Caco-2 (cell line): Measurements from ENCODE around the gene ISL2. TPM values are rescaled to one million over a fixed set of nuclear protein-coding genes. Genes with fewer than 3 reads are reported as not detected.

Experiments
- BruUV-seq: library from RNA; stranded (reverse); fragments of 400-500 nt; replicated peaks from 2 replicates; lab custom pipeline; 2021; lab: Mats Ljungman, UMichigan
- CTCF ChIA-PET: fragments of 300-600 bp; sonication (Branson Sonifier 250); formaldehyde crosslinking; loops from one replicate; lab custom pipeline; 2022; ENCODE audit warnings: antibody characterized with exemption; lab: Charles Lee
- POLR2A ChIA-PET: fragments of 300-600 bp; sonication (Branson Sonifier 250); formaldehyde crosslinking; loops from one replicate; lab custom pipeline; 2022; ENCODE audit warnings: antibody characterized with exemption; lab: Charles Lee
- DNase-seq, 2 experiments: peaks; one replicate each; pipeline versions ENCODE4 v3.0.0 to v3.0.0-alpha.2; 2020 to 2022
- H3K27me3 ChIP-seq: replicated peaks from 2 replicates; pipeline ENCODE4 v1.6.0; 2011; ENCODE audit warnings: low read length; ENCODE audit not compliant: control insufficient read depth, insufficient read depth
- H3K36me3 ChIP-seq: 2 replicates; pipeline ENCODE4 v1.5.1; 2011; ENCODE audit warnings: low read length; ENCODE audit not compliant: control insufficient read depth, insufficient read depth
- H3K4me1 ChIP-seq: fragments of 250-450 bp; sonication (Bioruptor Pico); 2 replicates; pipeline ENCODE4 v1.5.1; 2020; ENCODE audit warnings: mild to moderate bottlenecking
- H3K4me3 ChIP-seq: 2 replicates; pipeline ENCODE4 v1.5.1; 2011; ENCODE audit warnings: low read depth, mild to moderate bottlenecking, control low read depth, low read length
- H3K9me3 ChIP-seq: fragments of 250-450 bp; sonication (Bioruptor Pico); 2 replicates; pipeline ENCODE4 v1.5.1; 2020; ENCODE audit warnings: mild to moderate bottlenecking, moderate library complexity
- H3K27ac Mint-ChIP-seq: one replicate; pipeline ENCODE4 v1.8.0; 2022; ENCODE audit warnings: mixed read lengths; ENCODE audit not compliant: unreplicated experiment
- H3K27me3 Mint-ChIP-seq: one replicate; pipeline ENCODE4 v1.8.0; 2022; ENCODE audit warnings: mixed read lengths; ENCODE audit not compliant: insufficient read depth, unreplicated experiment
- H3K36me3 Mint-ChIP-seq: one replicate; pipeline ENCODE4 v1.8.0; 2022; ENCODE audit warnings: mild to moderate bottlenecking, mixed read lengths; ENCODE audit not compliant: insufficient read depth, unreplicated experiment
- H3K4me1 Mint-ChIP-seq: one replicate; pipeline ENCODE4 v1.8.0; 2022; ENCODE audit warnings: low read depth, mixed read lengths; ENCODE audit not compliant: unreplicated experiment
- H3K4me3 Mint-ChIP-seq: one replicate; pipeline ENCODE4 v1.8.0; 2022; ENCODE audit warnings: mild to moderate bottlenecking, moderate library complexity, mixed read lengths; ENCODE audit not compliant: unreplicated experiment
- H3K9me3 Mint-ChIP-seq: one replicate; pipeline ENCODE4 v1.8.0; 2022; ENCODE audit warnings: mixed read lengths; ENCODE audit not compliant: unreplicated experiment
- intact Hi-C: fragments of 100-400 bp; cut with micrococcal nuclease; formaldehyde crosslinking; loops from one replicate; pipeline ENCODE4 v1.10.0; 2022; ENCODE audit not compliant: unreplicated experiment
- total RNA-seq: library from RNA; stranded (reverse); gene quantifications from 2 replicates; pipeline ENCODE4 v1.2.3, GENCODE V29; 2022
- TF ChIP-seq, protein P1 (sequence below), 2 experiments: fragments of 200-600 bp in 1 of 2; IDR thresholded peaks; 1 replicate in 1 of 2; 2 replicates in 1 of 2; pipeline versions ENCODE4 v1.5.1 to v1.8.0; 2011 to 2022; ENCODE audit warnings: antibody characterized with exemption in 1 of 2, control low read depth in 1 of 2, inconsistent platforms in 1 of 2, low read depth in 1 of 2, low read length in 1 of 2, mild to moderate bottlenecking in 1 of 2, moderate library complexity in 1 of 2; ENCODE audit not compliant: insufficient read depth in 1 of 2, severe bottlenecking in 1 of 2, unreplicated experiment in 1 of 2

Gene ISL2
- total RNA-seq, 1 experiment from 2014 or later, result 11.0 TPM

DNA sequence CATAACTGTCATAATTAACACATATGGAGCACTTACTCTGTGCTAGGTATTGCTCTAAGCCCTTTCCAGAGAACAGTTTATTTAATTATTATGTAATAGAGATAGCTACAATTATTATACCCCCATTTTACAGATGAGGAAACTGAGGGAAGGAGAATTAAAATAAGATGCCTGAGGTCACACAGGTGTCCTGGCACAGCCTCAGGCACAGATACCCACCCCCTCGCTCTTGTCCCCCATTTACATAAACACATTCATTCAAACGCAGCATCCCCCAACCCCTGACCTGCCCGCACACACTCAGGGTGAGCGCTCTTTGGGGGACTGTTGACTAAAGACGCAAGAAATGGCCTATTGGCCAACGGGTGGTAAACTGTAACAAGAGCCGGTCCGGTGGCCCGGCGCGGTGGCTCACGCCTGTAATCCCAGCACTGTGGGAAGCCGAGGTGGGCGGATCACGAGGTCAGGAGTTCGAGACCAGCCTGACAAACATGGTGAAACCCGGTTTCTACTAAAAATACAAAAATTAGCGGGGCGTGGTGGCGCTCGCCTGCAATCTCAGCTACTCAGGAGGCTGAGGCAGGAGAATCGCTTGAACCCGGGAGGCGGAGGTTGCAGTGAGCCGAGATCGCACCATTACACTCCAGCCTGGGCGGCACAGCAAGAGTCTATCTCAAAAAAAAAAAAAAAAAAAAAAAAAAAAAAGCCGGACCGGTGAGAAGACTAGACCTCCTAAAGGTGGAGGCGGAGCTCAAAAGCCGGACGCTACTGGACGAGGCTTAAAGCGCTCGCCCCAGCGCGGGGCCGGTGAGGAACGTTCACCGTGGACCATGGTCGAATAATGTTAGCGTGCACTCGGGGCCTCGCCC is 1.9 kb upstream of the ISL2 start:
- POLR2A ChIA-PET, result interaction anchor here (0.6 kb wide), 1 partner anchor 1965 kb away, joined by 3 read pairs; no protein-coding TSS in a partner anchor
- H3K27ac Mint-ChIP-seq, result peak overlapping the region; percentile 89
- Histone ChIP-seq H3K4me1 (peaks cover 27% of the 10 kb centered on the region), H3K36me3 (no peaks in the 10 kb centered on the region), H3K27me3 (no peaks in the 10 kb centered on the region), H3K4me3 (no peak overlapping the region), H3K9me3 (no peaks in the 10 kb centered on the region)
- BruUV-seq, result no TSS peak
- TF ChIP-seq, protein P1, sequence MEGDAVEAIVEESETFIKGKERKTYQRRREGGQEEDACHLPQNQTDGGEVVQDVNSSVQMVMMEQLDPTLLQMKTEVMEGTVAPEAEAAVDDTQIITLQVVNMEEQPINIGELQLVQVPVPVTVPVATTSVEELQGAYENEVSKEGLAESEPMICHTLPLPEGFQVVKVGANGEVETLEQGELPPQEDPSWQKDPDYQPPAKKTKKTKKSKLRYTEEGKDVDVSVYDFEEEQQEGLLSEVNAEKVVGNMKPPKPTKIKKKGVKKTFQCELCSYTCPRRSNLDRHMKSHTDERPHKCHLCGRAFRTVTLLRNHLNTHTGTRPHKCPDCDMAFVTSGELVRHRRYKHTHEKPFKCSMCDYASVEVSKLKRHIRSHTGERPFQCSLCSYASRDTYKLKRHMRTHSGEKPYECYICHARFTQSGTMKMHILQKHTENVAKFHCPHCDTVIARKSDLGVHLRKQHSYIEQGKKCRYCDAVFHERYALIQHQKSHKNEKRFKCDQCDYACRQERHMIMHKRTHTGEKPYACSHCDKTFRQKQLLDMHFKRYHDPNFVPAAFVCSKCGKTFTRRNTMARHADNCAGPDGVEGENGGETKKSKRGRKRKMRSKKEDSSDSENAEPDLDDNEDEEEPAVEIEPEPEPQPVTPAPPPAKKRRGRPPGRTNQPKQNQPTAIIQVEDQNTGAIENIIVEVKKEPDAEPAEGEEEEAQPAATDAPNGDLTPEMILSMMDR (IDR thresholded peaks at IDR 0.05; ENCODE audit: insufficient read depth in 1 of 2, low read depth in 1 of 2, low read length in 1 of 2, severe bottlenecking in 1 of 2, unreplicated experiment in 1 of 2), result no peak
- CTCF ChIA-PET, result interaction anchor here (0.5 to 1.4 kb wide), 11 partner anchors 11 to 384 kb away, joined by 3 to 11 read pairs (median 4); partner anchors contain the start of gene ETFA
- intact Hi-C loops, result loop anchor here (2.0 to 5.0 kb wide), 2 partner anchors 100 to 187 kb away; no protein-coding TSS in a partner anchor
- peak overlapping the region; percentile 90 for H3K4me3 Mint-ChIP-seq
- DNase-seq, result no peak
- H3K36me3 Mint-ChIP-seq, result peaks cover 35% of the 10 kb centered on the region
- H3K27me3 Mint-ChIP-seq, result no peaks in the 10 kb centered on the region
- peaks cover 26% of the 10 kb centered on the region for H3K4me1 Mint-ChIP-seq
- H3K9me3 Mint-ChIP-seq, result no peaks in the 10 kb centered on the region

DNA sequence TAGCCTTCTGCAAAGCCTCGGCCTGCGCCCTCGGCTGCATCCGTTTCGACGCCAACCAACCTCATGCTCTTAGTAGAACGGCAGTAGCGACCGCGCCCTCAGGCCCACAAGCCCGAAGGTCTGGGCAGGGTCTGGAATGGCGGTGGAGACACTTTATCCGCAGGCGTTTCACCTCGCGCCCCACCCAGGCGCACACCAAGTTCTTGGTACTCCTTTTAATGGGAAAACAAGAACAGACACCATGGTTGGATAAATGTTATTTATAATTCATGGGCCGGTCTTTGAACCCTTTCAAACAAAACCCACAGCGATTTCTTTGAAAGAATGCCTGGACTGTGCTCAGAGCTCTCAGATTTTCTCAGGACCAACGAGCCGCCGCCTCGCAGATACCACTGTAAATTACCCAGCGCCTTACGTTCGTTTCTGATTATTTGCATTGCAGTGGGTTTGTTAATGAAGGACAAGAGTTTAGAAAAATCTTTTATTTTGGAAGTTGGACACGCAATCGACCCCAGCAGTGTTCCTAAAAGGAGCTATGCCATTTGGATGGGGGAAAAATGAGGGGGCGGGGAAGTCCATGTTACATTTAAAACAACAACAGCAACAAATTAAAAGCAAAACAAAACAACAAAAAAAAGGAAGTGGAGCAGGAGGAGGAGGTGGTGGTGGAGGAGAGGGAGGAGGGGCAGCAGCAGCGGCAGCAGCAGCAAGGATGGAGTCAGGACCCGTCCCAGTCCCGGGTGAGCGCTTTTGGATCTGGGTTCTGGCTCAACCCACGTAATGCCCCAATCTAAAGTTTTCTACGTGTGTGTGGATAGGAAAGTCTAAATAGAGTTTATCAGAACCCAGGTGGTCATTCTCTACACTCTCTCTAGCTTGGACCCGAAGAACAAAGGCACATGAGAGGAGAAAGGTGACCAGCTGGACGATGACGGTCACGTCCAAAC is 993 bp upstream of the ISL2 start:
- Mint-ChIP-seq H3K36me3 (peaks cover 42% of the 10 kb centered on the region), H3K27me3 (no peaks in the 10 kb centered on the region), H3K4me1 (peaks cover 18% of the 10 kb centered on the region), H3K9me3 (no peaks in the 10 kb centered on the region), H3K27ac (peak overlapping the region; percentile 89), H3K4me3 (peak overlapping the region; percentile 90)
- H3K9me3 ChIP-seq, result no peaks in the 10 kb centered on the region
- CTCF ChIA-PET, result interaction anchor here (0.6 to 1.1 kb wide), 4 partner anchors 10 to 88 kb away, joined by 4 to 6 read pairs (median 4); partner anchors contain the start of gene ETFA
- TSS peak; percentile 90 for BruUV-seq
- peak overlapping the region; percentile 82 for H3K4me3 ChIP-seq
- POLR2A ChIA-PET, result interaction anchor here (0.6 to 2.0 kb wide), 10 partner anchors 10 to 1964 kb away, joined by 3 to 29 read pairs (median 6); partner anchors contain the start of genes ETFA and SCAPER
- intact Hi-C loops, result loop anchor here (2.0 kb wide), 4 partner anchors 25 to 531 kb away; partner anchors contain the start of gene ETFA
- H3K4me1 ChIP-seq, result peaks cover 27% of the 10 kb centered on the region
- DNase-seq, result no peak
- no peaks in the 10 kb centered on the region for H3K36me3 ChIP-seq
- TF ChIP-seq, protein P1 (IDR thresholded peaks at IDR 0.05; ENCODE audit: insufficient read depth in 1 of 2, low read depth in 1 of 2, low read length in 1 of 2, severe bottlenecking in 1 of 2, unreplicated experiment in 1 of 2), result no peak
- H3K27me3 ChIP-seq, result no peaks in the 10 kb centered on the region
